B cell (primary cell): ENCODE measurements around the gene CCDC85C. TPM values are rescaled to one million over a fixed set of nuclear protein-coding genes. Genes with fewer than 3 reads are reported as not detected.

Source experiments
- ATAC-seq: fragments of 200-7000 bp; cut with Tn5 transposase; one replicate; pipeline ENCODE4 v1.10.0; 2021; ENCODE audit warnings: low read depth, mild to moderate bottlenecking, moderate number of reproducible peaks, moderate library complexity
- CTCF ChIA-PET: fragments of 350-600 bp; sonication (Branson Sonifier 250); formaldehyde crosslinking; loops from one replicate; lab custom pipeline; 2021; ENCODE audit warnings: antibody characterized with exemption, inconsistent platforms; lab: Charles Lee
- POLR2A ChIA-PET: fragments of 350-600 bp; sonication (Branson Sonifier 250); formaldehyde crosslinking; loops from one replicate; lab custom pipeline; 2021; ENCODE audit warnings: antibody characterized with exemption; lab: Charles Lee
- DNase-seq: peaks from one replicate; pipeline ENCODE4 v3.0.0; 2013
- H2AFZ ChIP-seq: 2 replicates; pipeline ENCODE4 v1.6.1; 2012; ENCODE audit warnings: mild to moderate bottlenecking, low read depth, low read length; ENCODE audit not compliant: insufficient read depth, poor library complexity, severe bottlenecking
- H3K27ac ChIP-seq, 2 donors: 1 replicate in 1 of 2; 2 replicates in 1 of 2; pipeline ENCODE4 v1.5.1; 2012 to 2013; ENCODE audit warnings: low read length in 2 of 2, mild to moderate bottlenecking in 2 of 2, moderate library complexity in 1 of 2
- H3K27me3 ChIP-seq, 4 experiments: fragments of 200-600 bp in 1 of 4; sonication (generic) in 1 of 4; replicated peaks in 1 of 4; 1 replicate in 2 of 4; 2 replicates in 2 of 4; pipeline versions ENCODE4 v1.6.1 to v1.7.0; 2013 to 2016; ENCODE audit warnings: low read length in 3 of 4, mild to moderate bottlenecking in 2 of 4, mixed read lengths in 1 of 4, moderate library complexity in 1 of 4; ENCODE audit not compliant: insufficient read depth in 4 of 4, control insufficient read depth in 3 of 4; ENCODE audit errors: control extremely low read depth in 1 of 4
- H3K36me3 ChIP-seq, 2 experiments: replicated peaks in 1 of 2; 1 replicate in 1 of 2; 2 replicates in 1 of 2; pipeline versions ENCODE4 v1.6.1 to v1.7.1; 2013; ENCODE audit warnings: low read length in 1 of 2; ENCODE audit not compliant: insufficient read depth in 2 of 2, control insufficient read depth in 1 of 2; ENCODE audit errors: control extremely low read depth in 1 of 2, extremely low read depth in 1 of 2
- H3K4me1 ChIP-seq, 2 donors: fragments of 200-600 bp in 1 of 2; sonication (generic) in 1 of 2; 1 replicate in 1 of 2; 2 replicates in 1 of 2; pipeline versions ENCODE4 v1.5.1 to v1.6.1; 2013 to 2017; ENCODE audit warnings: low read length in 2 of 2; ENCODE audit not compliant: control insufficient read depth in 2 of 2, insufficient read depth in 2 of 2
- H3K4me2 ChIP-seq: replicated peaks from 2 replicates; pipeline ENCODE3; 2012; ENCODE audit warnings: mild to moderate bottlenecking, low read depth, low read length; ENCODE audit not compliant: poor library complexity, severe bottlenecking
- H3K4me3 ChIP-seq, 5 experiments: fragments of 200-600 bp in 1 of 5; sonication (generic) in 1 of 5; 1 replicate in 3 of 5; 2 replicates in 2 of 5; pipeline versions ENCODE4 v1.5.1 to v1.7.0; 2011 to 2016; ENCODE audit warnings: low read length in 4 of 5, mild to moderate bottlenecking in 4 of 5, low read depth in 2 of 5, control low read depth in 1 of 5, moderate library complexity in 1 of 5; ENCODE audit not compliant: insufficient read depth in 1 of 5; ENCODE audit errors: control extremely low read depth in 1 of 5, extremely low read depth in 1 of 5
- H3K79me2 ChIP-seq: fragments of 200-600 bp; sonication (generic); one replicate; pipeline ENCODE4 v1.6.0; 2016; ENCODE audit warnings: low read length; ENCODE audit not compliant: control insufficient read depth, insufficient read depth
- H3K9ac ChIP-seq: fragments of 200-600 bp; sonication (generic); 2 replicates; pipeline ENCODE4 v1.6.1; 2017; ENCODE audit warnings: mild to moderate bottlenecking, low read length, moderate library complexity
- H3K9me3 ChIP-seq, 3 donors: one replicate each; pipeline versions ENCODE4 v1.6.1 to v1.7.1; 2013; ENCODE audit warnings: low read length in 2 of 3; ENCODE audit not compliant: control insufficient read depth in 2 of 3, insufficient read depth in 1 of 3; ENCODE audit errors: control extremely low read depth in 1 of 3
- H4K20me1 ChIP-seq: 2 replicates; pipeline ENCODE4 v1.6.0; 2012; ENCODE audit warnings: mild to moderate bottlenecking, low read length; ENCODE audit not compliant: insufficient read depth, control insufficient read depth, poor library complexity, severe bottlenecking
- H3K27ac Mint-ChIP-seq: one replicate; pipeline ENCODE4 v1.8.0; 2021; ENCODE audit warnings: mixed read lengths
- H3K27me3 Mint-ChIP-seq: one replicate; pipeline ENCODE4 v1.8.0; 2021; ENCODE audit warnings: mixed read lengths
- H3K4me1 Mint-ChIP-seq: one replicate; pipeline ENCODE4 v1.8.0; 2021; ENCODE audit warnings: mixed read lengths
- H3K4me3 Mint-ChIP-seq: one replicate; pipeline ENCODE4 v1.8.0; 2021; ENCODE audit warnings: mixed read lengths
- H3K9me3 Mint-ChIP-seq: one replicate; pipeline ENCODE4 v1.8.0; 2022; ENCODE audit warnings: mixed read lengths; ENCODE audit not compliant: insufficient read depth
- EZH2 ChIP-seq: IDR thresholded peaks from 2 replicates; pipeline ENCODE4 v1.6.1; 2012; ENCODE audit warnings: borderline replicate concordance, low read depth, mild to moderate bottlenecking, moderate library complexity, low read length; ENCODE audit not compliant: insufficient read depth, poor library complexity, severe bottlenecking
- WGBS: methylation state at CpG from one replicate; pipeline ENCODE4 v1.1.5; 2013; ENCODE audit warnings: missing lambda C conversion rate; ENCODE audit not compliant: insufficient coverage; 5-methylcytosine and 5-hydroxymethylcytosine counted together
- intact Hi-C: fragments of 100-400 bp; cut with micrococcal nuclease; formaldehyde crosslinking; loops from one replicate; pipeline ENCODE4 v1.10.0; 2022
- polyA plus RNA-seq: library from polyadenylated mRNA; depleted of rRNA; stranded (reverse); fragments of >200 nt; gene quantifications from 2 replicates; pipeline ENCODE4 v1.2.3, GENCODE V29; 2012
- total RNA-seq, 2 donors: library from RNA; stranded (reverse); fragments of 120-200 nt in 1 of 2; gene quantifications; 1 replicate in 1 of 2; 2 replicates in 1 of 2; pipeline versions ENCODE4 v1.2.3 to v1.2.4, GENCODE V29; 2013 to 2022
- TF ChIP-seq, protein P1 (sequence below): fragments of 200-600 bp; IDR thresholded peaks from one replicate; pipeline ENCODE4 v1.8.0; 2022; ENCODE audit warnings: antibody characterized with exemption, mild to moderate bottlenecking

Gene CCDC85C
- total and polyA plus RNA-seq, 2 donors (not counting 1 experiment from before 2014, with no cell fraction given): 0.52 to 2.7 TPM

DNA sequence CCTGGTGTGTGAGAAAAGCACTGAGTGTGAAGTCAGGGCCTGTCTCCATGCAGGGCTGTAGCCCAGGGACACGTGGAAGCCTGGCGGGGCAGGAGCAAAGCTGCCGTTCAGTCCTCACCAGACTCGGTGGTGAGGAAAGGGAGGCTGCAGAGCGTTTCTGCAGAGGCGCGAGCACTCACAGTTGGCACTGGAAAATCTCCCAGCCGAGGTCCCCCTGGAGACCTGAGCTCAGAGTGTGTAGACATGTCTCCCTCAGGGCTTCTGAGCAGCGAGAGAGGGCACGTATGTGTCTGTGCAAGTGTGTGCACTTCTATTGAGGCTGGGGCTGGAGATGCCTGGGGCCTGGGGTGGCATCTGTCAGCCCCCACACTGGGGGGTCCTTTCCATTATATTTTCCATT is 29.9 kb upstream of the CCDC85C start:
- WGBS: 5% methylated on average over 8 of the region's 10 CpGs
- no peaks in the 10 kb centered on the region for H3K9me3 ChIP-seq
- intact Hi-C loops: no loop called here

DNA sequence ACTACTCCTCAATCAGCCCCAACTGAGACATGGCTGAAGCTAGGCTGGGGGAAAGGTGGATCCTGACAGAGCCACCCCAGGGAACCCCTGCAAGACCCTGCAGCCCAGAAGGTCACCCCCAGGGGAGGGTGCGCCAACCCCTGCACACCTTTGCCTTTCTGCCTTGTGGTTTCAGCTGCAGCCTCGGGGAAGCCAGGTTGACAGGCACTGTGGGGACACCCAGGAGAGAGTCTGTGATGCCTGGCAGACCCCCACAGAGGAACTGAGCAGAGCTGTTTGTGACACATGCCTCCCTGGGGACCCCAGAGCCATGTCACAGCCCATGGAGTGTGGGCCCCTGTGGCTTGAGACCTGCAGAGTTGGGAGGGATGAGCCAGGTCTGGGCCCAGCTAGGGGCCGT is 29.1 kb upstream of the CCDC85C start:
- no peak overlapping the region for H2AFZ ChIP-seq
- H3K36me3 ChIP-seq: no peaks in the 10 kb centered on the region
- no peak overlapping the region for H3K27ac ChIP-seq
- no peak for DNase-seq
- no peaks in the 10 kb centered on the region for H3K79me2 ChIP-seq
- no peak overlapping the region for H3K4me2 ChIP-seq
- peaks cover 0 to 4% of the 10 kb centered on the region in 2 donors for H3K4me1 ChIP-seq
- no peak overlapping the region for H3K4me3 ChIP-seq
- CTCF ChIA-PET: no interaction called here
- H3K4me1 Mint-ChIP-seq: peaks cover 9% of the 10 kb centered on the region
- POLR2A ChIA-PET: no interaction called here
- peaks cover 27% of the 10 kb centered on the region for H3K27me3 Mint-ChIP-seq
- no peak overlapping the region for H3K4me3 Mint-ChIP-seq
- TF ChIP-seq EZH2: no peak
- TF ChIP-seq, protein P1, sequence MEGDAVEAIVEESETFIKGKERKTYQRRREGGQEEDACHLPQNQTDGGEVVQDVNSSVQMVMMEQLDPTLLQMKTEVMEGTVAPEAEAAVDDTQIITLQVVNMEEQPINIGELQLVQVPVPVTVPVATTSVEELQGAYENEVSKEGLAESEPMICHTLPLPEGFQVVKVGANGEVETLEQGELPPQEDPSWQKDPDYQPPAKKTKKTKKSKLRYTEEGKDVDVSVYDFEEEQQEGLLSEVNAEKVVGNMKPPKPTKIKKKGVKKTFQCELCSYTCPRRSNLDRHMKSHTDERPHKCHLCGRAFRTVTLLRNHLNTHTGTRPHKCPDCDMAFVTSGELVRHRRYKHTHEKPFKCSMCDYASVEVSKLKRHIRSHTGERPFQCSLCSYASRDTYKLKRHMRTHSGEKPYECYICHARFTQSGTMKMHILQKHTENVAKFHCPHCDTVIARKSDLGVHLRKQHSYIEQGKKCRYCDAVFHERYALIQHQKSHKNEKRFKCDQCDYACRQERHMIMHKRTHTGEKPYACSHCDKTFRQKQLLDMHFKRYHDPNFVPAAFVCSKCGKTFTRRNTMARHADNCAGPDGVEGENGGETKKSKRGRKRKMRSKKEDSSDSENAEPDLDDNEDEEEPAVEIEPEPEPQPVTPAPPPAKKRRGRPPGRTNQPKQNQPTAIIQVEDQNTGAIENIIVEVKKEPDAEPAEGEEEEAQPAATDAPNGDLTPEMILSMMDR: no peak
- intact Hi-C loops: no loop called here
- peaks cover 0 to 6% (median 0%) of the 10 kb centered on the region in 4 experiments for H3K27me3 ChIP-seq
- WGBS: 2% methylated on average over 3 of the region's 3 CpGs
- no peaks in the 10 kb centered on the region for H4K20me1 ChIP-seq
- no peak overlapping the region for H3K27ac Mint-ChIP-seq
- ATAC-seq: no peak
- H3K9ac ChIP-seq: no peak overlapping the region
- no peaks in the 10 kb centered on the region for H3K9me3 Mint-ChIP-seq
- H3K9me3 ChIP-seq: no peaks in the 10 kb centered on the region

More for the DNA sequence above, 29.9 kb upstream of the CCDC85C start:
- Histone ChIP-seq H3K4me3 (no peak overlapping the region), H3K79me2 (no peaks in the 10 kb centered on the region), H3K4me2 (no peak overlapping the region), H3K36me3 (no peaks in the 10 kb centered on the region), H3K27me3 (peaks cover 0 to 3% (median 0%) of the 10 kb centered on the region in 4 experiments), H3K4me1 (peaks cover 0 to 1% of the 10 kb centered on the region in 2 donors), H3K9ac (no peak overlapping the region), H4K20me1 (no peaks in the 10 kb centered on the region), H3K27ac (no peak overlapping the region), H2AFZ (no peak overlapping the region)
- H3K4me1 Mint-ChIP-seq: peaks cover 9% of the 10 kb centered on the region
- ATAC-seq (no peak), DNase-seq (no peak)
- H3K27ac Mint-ChIP-seq: no peak overlapping the region
- TF ChIP-seq EZH2: no peak
- TF ChIP-seq, protein P1: no peak
- no peak overlapping the region for H3K4me3 Mint-ChIP-seq
- CTCF ChIA-PET: interaction anchor here (1.1 kb wide), 1 partner anchor 25 kb away, joined by 3 read pairs; no protein-coding TSS in a partner anchor
- no peaks in the 10 kb centered on the region for H3K9me3 Mint-ChIP-seq
- POLR2A ChIA-PET: no interaction called here
- peaks cover 26% of the 10 kb centered on the region for H3K27me3 Mint-ChIP-seq
